ENCODE results near the gene NIPBL.

The NIPBL gene

GRCh38 chr5:36881807-36882206 lies 5.2 kb downstream of the NIPBL start:
- Histone ChIP-seq H4K20me1 (ENCODE audit: low read depth, low read length) (peaks cover 65% of the 10 kb centered on the region), H3K27ac (ENCODE audit: low read depth, low read length) (no peak overlapping the region), H3K4me3 (ENCODE audit: insufficient read depth, low read length, poor library complexity, severe bottlenecking) (no peak overlapping the region), H3K4me2 (ENCODE audit: low read depth, low read length, poor library complexity, severe bottlenecking) (peak overlapping the region; percentile 78), H2AFZ (ENCODE audit: low read depth, low read length, severe bottlenecking) (no peak overlapping the region), H3K27me3 (ENCODE audit: low read length) (no peaks in the 10 kb centered on the region), H3K9me2 (replicated peaks; ENCODE audit: insufficient read depth, low read length) (no peaks in the 10 kb centered on the region), H3K9ac (ENCODE audit: low read length) (no peak overlapping the region), H3K79me2 (ENCODE audit: insufficient read depth, low read length) (peaks cover 99% of the 10 kb centered on the region), H3K36me3 (ENCODE audit: low read length) (0 out of 2 replicates have a peak, but pooled peaks cover 3% of the 10 kb centered on the region), H3K9me3 (ENCODE audit: insufficient read depth, low read length) (no peaks in the 10 kb centered on the region), H3F3A (ENCODE audit: insufficient read depth) (no peaks in the 10 kb centered on the region; the same call in 1 of the 2 replicates)
- TF ChIP-seq, protein P1, sequence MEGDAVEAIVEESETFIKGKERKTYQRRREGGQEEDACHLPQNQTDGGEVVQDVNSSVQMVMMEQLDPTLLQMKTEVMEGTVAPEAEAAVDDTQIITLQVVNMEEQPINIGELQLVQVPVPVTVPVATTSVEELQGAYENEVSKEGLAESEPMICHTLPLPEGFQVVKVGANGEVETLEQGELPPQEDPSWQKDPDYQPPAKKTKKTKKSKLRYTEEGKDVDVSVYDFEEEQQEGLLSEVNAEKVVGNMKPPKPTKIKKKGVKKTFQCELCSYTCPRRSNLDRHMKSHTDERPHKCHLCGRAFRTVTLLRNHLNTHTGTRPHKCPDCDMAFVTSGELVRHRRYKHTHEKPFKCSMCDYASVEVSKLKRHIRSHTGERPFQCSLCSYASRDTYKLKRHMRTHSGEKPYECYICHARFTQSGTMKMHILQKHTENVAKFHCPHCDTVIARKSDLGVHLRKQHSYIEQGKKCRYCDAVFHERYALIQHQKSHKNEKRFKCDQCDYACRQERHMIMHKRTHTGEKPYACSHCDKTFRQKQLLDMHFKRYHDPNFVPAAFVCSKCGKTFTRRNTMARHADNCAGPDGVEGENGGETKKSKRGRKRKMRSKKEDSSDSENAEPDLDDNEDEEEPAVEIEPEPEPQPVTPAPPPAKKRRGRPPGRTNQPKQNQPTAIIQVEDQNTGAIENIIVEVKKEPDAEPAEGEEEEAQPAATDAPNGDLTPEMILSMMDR (IDR thresholded peaks at IDR 0.05; ENCODE audit: insufficient read depth, low read length, poor library complexity, severe bottlenecking), result no peak
- no peak for TF ChIP-seq EZH2phosphoT487 (conservative IDR thresholded peaks at IDR 0.05; ENCODE audit: low read length)

DNA sequence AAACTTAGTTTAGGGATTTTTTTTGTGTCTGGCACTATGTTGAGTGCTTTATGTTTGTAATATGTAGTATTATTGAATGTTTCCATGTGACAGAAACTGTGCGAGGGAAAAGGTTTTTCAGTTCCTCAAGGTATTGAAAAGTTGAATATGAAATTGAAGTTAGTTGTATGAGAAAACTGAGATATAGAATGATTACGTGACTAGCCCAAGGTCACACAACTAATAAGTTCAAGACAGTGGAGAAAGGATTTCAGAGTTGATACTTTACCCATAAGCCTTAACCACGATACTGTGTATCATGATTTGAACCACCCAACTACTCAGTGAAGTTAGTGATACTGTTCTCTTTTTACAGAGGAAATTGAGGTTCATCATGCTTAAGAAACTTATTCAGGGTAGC lies 5.7 kb downstream of the NIPBL start:
- H3F3A ChIP-seq (ENCODE audit: insufficient read depth), result no peaks in the 10 kb centered on the region; the same call in 1 of the 2 replicates
- H3K9me3 ChIP-seq (ENCODE audit: insufficient read depth, low read length), result no peaks in the 10 kb centered on the region
- 0 out of 2 replicates have a peak, but pooled peaks cover 3% of the 10 kb centered on the region for H3K36me3 ChIP-seq (ENCODE audit: low read length)
- H3K4me2 ChIP-seq (ENCODE audit: low read depth, low read length, poor library complexity, severe bottlenecking), result peak overlapping the region; percentile 2
- no peak overlapping the region for H3K4me3 ChIP-seq (ENCODE audit: insufficient read depth, low read length, poor library complexity, severe bottlenecking)
- H3K9me2 ChIP-seq (replicated peaks; ENCODE audit: insufficient read depth, low read length), result no peaks in the 10 kb centered on the region
- no peak overlapping the region for H2AFZ ChIP-seq (ENCODE audit: low read depth, low read length, severe bottlenecking)
- no peak overlapping the region for H3K27ac ChIP-seq (ENCODE audit: low read depth, low read length)
- no peaks in the 10 kb centered on the region for H3K27me3 ChIP-seq (ENCODE audit: low read length)
- H3K9ac ChIP-seq (ENCODE audit: low read length), result no peak overlapping the region
- TF ChIP-seq, protein P1 (IDR thresholded peaks at IDR 0.05; ENCODE audit: insufficient read depth, low read length, poor library complexity, severe bottlenecking), result no peak
- TF ChIP-seq EZH2phosphoT487 (conservative IDR thresholded peaks at IDR 0.05; ENCODE audit: low read length), result no peak
- H4K20me1 ChIP-seq (ENCODE audit: low read depth, low read length), result peaks cover 65% of the 10 kb centered on the region
- peaks cover 100% of the 10 kb centered on the region for H3K79me2 ChIP-seq (ENCODE audit: insufficient read depth, low read length)

- H3K9ac ChIP-seq (ENCODE audit: low read length), result no peak overlapping the region
- H3K36me3 ChIP-seq (ENCODE audit: low read length), result 0 out of 2 replicates have a peak, but pooled peaks cover 3% of the 10 kb centered on the region
- no peak overlapping the region for H3K4me3 ChIP-seq (ENCODE audit: insufficient read depth, low read length, poor library complexity, severe bottlenecking)
- no peaks in the 10 kb centered on the region; the same call in 1 of the 2 replicates for H3F3A ChIP-seq (ENCODE audit: insufficient read depth)
- H2AFZ ChIP-seq (ENCODE audit: low read depth, low read length, severe bottlenecking), result no peak overlapping the region
- H3K27ac ChIP-seq (ENCODE audit: low read depth, low read length), result no peak overlapping the region
- H3K27me3 ChIP-seq (ENCODE audit: low read length), result no peaks in the 10 kb centered on the region
- H3K4me2 ChIP-seq (ENCODE audit: low read depth, low read length, poor library complexity, severe bottlenecking), result no peak overlapping the region
- H3K9me3 ChIP-seq (ENCODE audit: insufficient read depth, low read length), result no peaks in the 10 kb centered on the region
- H3K9me2 ChIP-seq (replicated peaks; ENCODE audit: insufficient read depth, low read length), result no peaks in the 10 kb centered on the region
- peaks cover 100% of the 10 kb centered on the region for H3K79me2 ChIP-seq (ENCODE audit: insufficient read depth, low read length)
- H4K20me1 ChIP-seq (ENCODE audit: low read depth, low read length), result peaks cover 65% of the 10 kb centered on the region
- TF ChIP-seq EZH2phosphoT487 (conservative IDR thresholded peaks at IDR 0.05; ENCODE audit: low read length), result no peak
- TF ChIP-seq, protein P1 (IDR thresholded peaks at IDR 0.05; ENCODE audit: insufficient read depth, low read length, poor library complexity, severe bottlenecking), result no peak
Measured at GRCh38 chr5:36883894-36884462, 7.4 kb downstream of the NIPBL start.

All from SU-DHL-6 (cell line).